Suprapubic skin (tissue), 4 donors: ENCODE data around the gene LAYN. TPM values are rescaled to one million over a fixed set of nuclear protein-coding genes. Genes with fewer than 3 reads are reported as not detected.
A peak's percentile ranks its signal among the peaks of the same experiment; 100 is the strongest.

Experiments
- DNase-seq, 2 donors: peaks; one replicate each; pipeline ENCODE4 v3.0.0-alpha.2; 2019; ENCODE audit warnings: low spot score in 2 of 2
- H3K27ac ChIP-seq: fragments of 200-600 bp; sonication (generic); one replicate; pipeline ENCODE4 v1.5.1; 2019
- H3K27me3 ChIP-seq: fragments of 200-600 bp; sonication (generic); one replicate; pipeline ENCODE4 v1.5.1; 2019
- H3K36me3 ChIP-seq: fragments of 200-600 bp; sonication (generic); one replicate; pipeline ENCODE4 v1.5.1; 2019
- H3K4me1 ChIP-seq: fragments of 200-600 bp; sonication (generic); one replicate; pipeline ENCODE4 v1.5.1; 2019
- H3K4me3 ChIP-seq: fragments of 200-600 bp; sonication (generic); one replicate; pipeline ENCODE4 v1.5.1; 2019; ENCODE audit warnings: mild to moderate bottlenecking
- H3K9me3 ChIP-seq: fragments of 200-600 bp; sonication (generic); one replicate; pipeline ENCODE4 v1.5.1; 2019
- EP300 ChIP-seq: sonication (generic); formaldehyde crosslinking; IDR thresholded peaks from one replicate; pipeline ENCODE4 v1.6.1; 2017; ENCODE audit warnings: antibody characterized with exemption
- POLR2A ChIP-seq, 2 donors: fragments of 450-650 bp; IDR thresholded peaks; one replicate each; pipeline ENCODE4 v1.6.1; 2017; ENCODE audit warnings: antibody characterized with exemption in 2 of 2, mild to moderate bottlenecking in 2 of 2, moderate library complexity in 2 of 2
- POLR2AphosphoS5 ChIP-seq, 3 donors: sonication (generic); formaldehyde crosslinking; IDR thresholded peaks; one replicate each; pipeline ENCODE4 v1.6.1; 2017; ENCODE audit warnings: antibody characterized with exemption in 3 of 3
- WGBS: methylation state at CpG from one replicate; pipeline ENCODE4 v1.1.5; 2018; 5-methylcytosine and 5-hydroxymethylcytosine counted together
- total RNA-seq, 4 donors: library from RNA; depleted of rRNA; stranded (reverse); fragments of >200 nt; gene quantifications; one replicate each; pipeline ENCODE4 v1.1.0, GENCODE V29; 2016
- TF ChIP-seq, protein P1 (sequence below), 2 donors: fragments of 200-600 bp in 1 of 2; fragments of 450-650 bp in 1 of 2; sonication (generic) in 1 of 2; IDR thresholded peaks; one replicate each; pipeline ENCODE4 v1.5.1; 2016 to 2019; ENCODE audit warnings: antibody characterized with exemption in 2 of 2, mild to moderate bottlenecking in 1 of 2, moderate library complexity in 1 of 2

The LAYN gene
- total RNA-seq, 4 donors from 2014 or later, result 1.5 to 4.7 (median 1.9) TPM

- Histone ChIP-seq H3K4me1 (no peaks in the 10 kb centered on the region), H3K4me3 (no peak overlapping the region), H3K27ac (no peak overlapping the region), H3K9me3 (no peaks in the 10 kb centered on the region), H3K27me3 (no peaks in the 10 kb centered on the region), H3K36me3 (no peaks in the 10 kb centered on the region)
- 67% methylated on average over 4 of the region's 4 CpGs for WGBS
- TF ChIP-seq EP300, result no peak
- TF ChIP-seq, protein P1, sequence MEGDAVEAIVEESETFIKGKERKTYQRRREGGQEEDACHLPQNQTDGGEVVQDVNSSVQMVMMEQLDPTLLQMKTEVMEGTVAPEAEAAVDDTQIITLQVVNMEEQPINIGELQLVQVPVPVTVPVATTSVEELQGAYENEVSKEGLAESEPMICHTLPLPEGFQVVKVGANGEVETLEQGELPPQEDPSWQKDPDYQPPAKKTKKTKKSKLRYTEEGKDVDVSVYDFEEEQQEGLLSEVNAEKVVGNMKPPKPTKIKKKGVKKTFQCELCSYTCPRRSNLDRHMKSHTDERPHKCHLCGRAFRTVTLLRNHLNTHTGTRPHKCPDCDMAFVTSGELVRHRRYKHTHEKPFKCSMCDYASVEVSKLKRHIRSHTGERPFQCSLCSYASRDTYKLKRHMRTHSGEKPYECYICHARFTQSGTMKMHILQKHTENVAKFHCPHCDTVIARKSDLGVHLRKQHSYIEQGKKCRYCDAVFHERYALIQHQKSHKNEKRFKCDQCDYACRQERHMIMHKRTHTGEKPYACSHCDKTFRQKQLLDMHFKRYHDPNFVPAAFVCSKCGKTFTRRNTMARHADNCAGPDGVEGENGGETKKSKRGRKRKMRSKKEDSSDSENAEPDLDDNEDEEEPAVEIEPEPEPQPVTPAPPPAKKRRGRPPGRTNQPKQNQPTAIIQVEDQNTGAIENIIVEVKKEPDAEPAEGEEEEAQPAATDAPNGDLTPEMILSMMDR (IDR thresholded peaks at IDR 0.05), result peak; percentile 83 to 86
- peak; percentile 73 to 82 for DNase-seq
Observed at GRCh38 chr11:111565114-111565720, 24.7 kb downstream of the LAYN start.

DNA sequence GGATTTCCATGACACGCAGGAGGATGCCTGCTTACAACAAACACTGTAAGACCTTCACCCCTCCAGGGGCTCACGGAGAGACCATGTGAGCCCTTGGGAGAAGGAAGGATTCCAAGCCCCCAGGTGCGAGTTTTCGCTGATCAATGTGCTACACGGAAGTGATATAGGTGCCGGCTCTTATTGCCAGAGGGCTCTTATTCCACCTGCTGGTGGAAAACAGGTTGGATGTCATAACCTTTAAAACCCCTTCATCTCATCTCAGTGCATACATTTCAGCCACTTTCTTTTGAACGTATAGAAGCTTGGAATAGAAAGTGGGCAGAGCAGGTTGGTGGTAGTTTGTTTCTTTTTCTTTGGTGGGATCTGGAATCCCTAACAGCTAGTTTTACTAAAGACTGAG lies 25.8 kb downstream of the LAYN start:
- H3K36me3 ChIP-seq, result no peaks in the 10 kb centered on the region
- no peak overlapping the region for H3K27ac ChIP-seq
- H3K9me3 ChIP-seq, result no peaks in the 10 kb centered on the region
- DNase-seq, result no peak
- peaks cover 2% of the 10 kb centered on the region for H3K4me1 ChIP-seq
- WGBS, result 68% methylated on average over 7 of the region's 7 CpGs
- no peaks in the 10 kb centered on the region for H3K27me3 ChIP-seq
- H3K4me3 ChIP-seq, result no peak overlapping the region
- TF ChIP-seq, protein P1 (IDR thresholded peaks at IDR 0.05), result no peak

GRCh38 chr11:111569476-111569875 lies 29.0 kb downstream of the LAYN start:
- Histone ChIP-seq H3K36me3 (no peaks in the 10 kb centered on the region), H3K27me3 (no peaks in the 10 kb centered on the region), H3K4me1 (peaks cover 22% of the 10 kb centered on the region), H3K27ac (no peak overlapping the region), H3K4me3 (no peak overlapping the region), H3K9me3 (no peaks in the 10 kb centered on the region)
- TF ChIP-seq, protein P1 (IDR thresholded peaks at IDR 0.05), result no peak
- no peak for TF ChIP-seq POLR2AphosphoS5 (IDR thresholded peaks at IDR 0.05)
- TF ChIP-seq POLR2A (IDR thresholded peaks at IDR 0.05), result no peak
- TF ChIP-seq EP300, result no peak
- no peak for DNase-seq
- 60% methylated on average over 4 of the region's 4 CpGs for WGBS

DNA sequence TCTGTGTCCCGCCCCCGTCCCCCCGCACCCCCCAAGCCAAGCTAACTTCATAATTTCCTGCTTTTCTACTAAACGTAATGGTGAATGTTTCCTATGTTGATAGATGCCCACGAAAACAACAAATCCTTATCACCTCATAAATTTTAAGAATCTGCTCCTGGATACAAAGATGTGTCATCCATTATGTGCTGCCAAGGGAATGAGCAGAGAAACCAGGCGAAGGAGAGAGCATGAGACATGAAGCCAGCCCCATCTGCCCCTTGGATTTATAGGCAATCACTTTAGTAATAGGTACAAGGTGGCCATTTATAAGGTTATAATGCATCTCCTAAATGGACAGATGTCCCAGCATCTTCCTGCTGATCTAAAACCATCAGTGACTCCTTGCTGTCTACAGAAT lies 30.3 kb downstream of the LAYN start:
- no peak overlapping the region for H3K4me3 ChIP-seq
- H3K9me3 ChIP-seq, result no peaks in the 10 kb centered on the region
- no peak for TF ChIP-seq EP300
- no peak for TF ChIP-seq POLR2AphosphoS5 (IDR thresholded peaks at IDR 0.05)
- TF ChIP-seq, protein P1 (IDR thresholded peaks at IDR 0.05), result no peak
- TF ChIP-seq POLR2A (IDR thresholded peaks at IDR 0.05), result no peak
- H3K36me3 ChIP-seq, result no peaks in the 10 kb centered on the region
- WGBS, result 71% methylated on average over 6 of the region's 6 CpGs
- H3K27ac ChIP-seq, result no peak overlapping the region
- H3K27me3 ChIP-seq, result no peaks in the 10 kb centered on the region
- H3K4me1 ChIP-seq, result peaks cover 22% of the 10 kb centered on the region
- no peak for DNase-seq

GRCh38 chr11:111571829-111572501 lies 31.4 kb downstream of the LAYN start:
- Histone ChIP-seq H3K27me3 (no peaks in the 10 kb centered on the region), H3K4me1 (peaks cover 22% of the 10 kb centered on the region), H3K36me3 (no peaks in the 10 kb centered on the region), H3K4me3 (no peak overlapping the region), H3K27ac (no peak overlapping the region), H3K9me3 (no peaks in the 10 kb centered on the region)
- 32% methylated on average over 6 of the region's 6 CpGs for WGBS
- TF ChIP-seq, protein P1 (IDR thresholded peaks at IDR 0.05), result no peak
- no peak for TF ChIP-seq POLR2AphosphoS5 (IDR thresholded peaks at IDR 0.05)
- TF ChIP-seq POLR2A (IDR thresholded peaks at IDR 0.05), result no peak
- TF ChIP-seq EP300, result no peak
- no peak for DNase-seq
